Pancreas (tissue), 10 donors: ENCODE results near the gene EPHB4. TPM values are rescaled to one million over a fixed set of nuclear protein-coding genes. Genes with fewer than 3 reads are reported as not detected.

ENCODE experiments used
- ATAC-seq, 4 donors: fragments of 200-7000 bp; cut with Tn5 transposase; one replicate each; pipeline versions ENCODE4 v1.8.0 to v1.9.1; 2020; ENCODE audit warnings: mild to moderate bottlenecking in 4 of 4, moderate library complexity in 4 of 4
- DNase-seq, 6 donors: peaks; one replicate each; pipeline ENCODE4 v3.0.0-alpha.2; 2020
- FAIRE-seq: peaks from 2 replicates; lab custom pipeline; 2012; peaks lifted over from hg19 to GRCh38; lab: Jason Lieb, UNC
- H3K27ac ChIP-seq, 4 donors: fragments of 200-600 bp; sonication (generic); 1 replicate in 3 of 4; 2 replicates in 1 of 4; pipeline versions ENCODE4 v1.5.0 to v1.8.0; 2020
- H3K27me3 ChIP-seq, 4 donors: fragments of 200-600 bp; one replicate each; pipeline ENCODE4 v1.8.0; 2021
- H3K36me3 ChIP-seq, 3 donors: fragments of 200-600 bp; sonication (generic) in 1 of 3; one replicate each; pipeline versions ENCODE4 v1.5.0 to v1.8.0; 2020 to 2021
- H3K4me1 ChIP-seq, 3 donors: fragments of 200-600 bp; one replicate each; pipeline ENCODE4 v1.8.0; 2021
- H3K4me3 ChIP-seq, 4 donors: fragments of 200-600 bp; sonication (generic) in 2 of 4; one replicate each; pipeline versions ENCODE4 v1.5.0 to v1.8.0; 2020 to 2021
- H3K9me3 ChIP-seq, 4 donors: fragments of 200-600 bp; one replicate each; pipeline ENCODE4 v1.8.0; 2021
- WGBS, 2 donors: extraction: QIAGEN DNeasy Blood & Tissue Kit; methylation state at CpG; one replicate each; pipeline ENCODE4 v1.1.7; 2013; 5-methylcytosine and 5-hydroxymethylcytosine counted together
- intact Hi-C, 3 donors: fragments of 100-400 bp; cut with DNase I; formaldehyde crosslinking; loops; one replicate each; pipeline versions ENCODE4 v1.11.1 to v1.14.2; 2022
- polyA plus RNA-seq, 2 donors: library from polyadenylated mRNA; stranded (reverse); fragments of 200-250 nt; gene quantifications; one replicate each; pipeline ENCODE4 v1.2.3, GENCODE V29; 2013
- total RNA-seq, 6 donors: library from RNA; stranded (reverse); fragmentation: NEBNext Ultra II Directional in 4 of 6; extraction: Animal tissue kit (Norgen Biotek cat#: 25700) in 4 of 6; gene quantifications; one replicate each; pipeline versions ENCODE4 v1.2.1 to v1.2.4, GENCODE V29; 2021 to 2023
- TF ChIP-seq, protein P1 (sequence below), 4 donors: fragments of 200-600 bp; sonication (generic) in 3 of 4; IDR thresholded peaks; one replicate each; pipeline versions ENCODE4 v1.5.0 to v1.8.0; 2021; ENCODE audit warnings: antibody characterized with exemption in 4 of 4
- donor health status: healthy with polysubstance abuse.
- donor health status: DM: no; HTN: no; CAD: no; lungs with moderate emphysema.
- donor health status: DM: no; HTN: no; CAD: no.
- donor health status: control.
- donor health status: control.
- donor health status: Bipolar disorder and iron deficiency.
- donor health status: DM: yes; HTN: yes; CAD: no.
- donor health status: DM: no; HTN: no; CAD: no.
- donor health status: DM: no; HTN: no; CAD: no.
- donor health status: DM: yes; HTN: yes; CAD: no.

Gene EPHB4
- total and polyA plus RNA-seq, 8 donors: 15.8 to 32.9 (median 26.1) TPM

GRCh38 chr7:100840470-100841100, 13.3 kb upstream of the EPHB4 start:
- Histone ChIP-seq H3K27me3 (no peaks in the 10 kb centered on the region), H3K27ac (no peak overlapping the region), H3K36me3 (no peaks in the 10 kb centered on the region), H3K4me1 (peaks cover 0 to 4% (median 0%) of the 10 kb centered on the region in 3 donors), H3K4me3 (no peak overlapping the region), H3K9me3 (no peaks in the 10 kb centered on the region)
- FAIRE-seq (no peak), ATAC-seq (no peak), DNase-seq (no peak)
- TF ChIP-seq, protein P1, sequence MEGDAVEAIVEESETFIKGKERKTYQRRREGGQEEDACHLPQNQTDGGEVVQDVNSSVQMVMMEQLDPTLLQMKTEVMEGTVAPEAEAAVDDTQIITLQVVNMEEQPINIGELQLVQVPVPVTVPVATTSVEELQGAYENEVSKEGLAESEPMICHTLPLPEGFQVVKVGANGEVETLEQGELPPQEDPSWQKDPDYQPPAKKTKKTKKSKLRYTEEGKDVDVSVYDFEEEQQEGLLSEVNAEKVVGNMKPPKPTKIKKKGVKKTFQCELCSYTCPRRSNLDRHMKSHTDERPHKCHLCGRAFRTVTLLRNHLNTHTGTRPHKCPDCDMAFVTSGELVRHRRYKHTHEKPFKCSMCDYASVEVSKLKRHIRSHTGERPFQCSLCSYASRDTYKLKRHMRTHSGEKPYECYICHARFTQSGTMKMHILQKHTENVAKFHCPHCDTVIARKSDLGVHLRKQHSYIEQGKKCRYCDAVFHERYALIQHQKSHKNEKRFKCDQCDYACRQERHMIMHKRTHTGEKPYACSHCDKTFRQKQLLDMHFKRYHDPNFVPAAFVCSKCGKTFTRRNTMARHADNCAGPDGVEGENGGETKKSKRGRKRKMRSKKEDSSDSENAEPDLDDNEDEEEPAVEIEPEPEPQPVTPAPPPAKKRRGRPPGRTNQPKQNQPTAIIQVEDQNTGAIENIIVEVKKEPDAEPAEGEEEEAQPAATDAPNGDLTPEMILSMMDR (IDR thresholded peaks at IDR 0.05): no peak
- intact Hi-C loops: no loop called here
- 51 to 52% methylated on average over 8 of the region's 8 CpGs for WGBS, 2 donors

GRCh38 chr7:100839361-100839760, 12.0 kb upstream of the EPHB4 start:
- Histone ChIP-seq H3K36me3 (no peaks in the 10 kb centered on the region), H3K4me3 (no peak overlapping the region), H3K27me3 (no peaks in the 10 kb centered on the region), H3K4me1 (peaks cover 0 to 4% (median 0%) of the 10 kb centered on the region in 3 donors), H3K9me3 (no peaks in the 10 kb centered on the region), H3K27ac (no peak overlapping the region)
- intact Hi-C loops: no loop called here
- FAIRE-seq (no peak), ATAC-seq (no peak), DNase-seq (peak in 1 of 6 donors; percentile 61)
- WGBS, 2 donors: 92 to 95% methylated on average over 18 of the region's 18 CpGs
- TF ChIP-seq, protein P1 (IDR thresholded peaks at IDR 0.05): no peak

DNA sequence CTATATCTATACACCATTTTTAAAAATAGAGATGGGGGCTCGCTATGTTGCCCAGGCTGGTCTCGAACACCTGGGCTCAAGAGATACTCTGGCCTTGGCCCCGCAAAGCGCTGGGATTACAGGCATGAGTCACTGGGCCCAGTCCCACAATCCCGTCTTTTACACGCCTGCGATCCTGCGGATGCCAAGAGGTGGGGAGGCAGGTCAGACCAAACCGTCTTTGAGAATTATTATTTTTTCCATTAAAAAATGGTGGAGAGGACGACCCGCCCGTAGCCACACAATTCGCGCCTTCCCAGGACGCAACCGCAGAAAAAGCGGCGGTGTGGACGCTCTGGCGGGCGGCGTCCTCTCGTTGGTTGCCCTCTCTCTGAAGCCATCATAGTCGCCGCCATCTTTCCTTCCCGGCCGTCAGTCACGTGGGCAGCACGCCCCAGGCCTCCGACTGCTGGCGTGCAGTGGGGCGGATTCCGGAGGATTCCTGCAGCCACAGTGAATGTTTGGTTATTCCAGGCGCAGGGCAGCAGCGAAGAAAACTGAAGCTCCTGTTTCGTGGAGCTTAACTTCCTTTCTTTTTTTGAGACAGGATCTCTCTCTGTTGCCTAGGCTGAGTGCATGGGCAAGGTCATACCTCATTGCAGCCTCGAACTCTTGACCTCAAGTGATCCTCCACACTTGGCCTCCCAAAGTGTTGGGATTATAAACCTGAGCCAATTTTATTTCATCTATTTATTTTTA, 9.9 kb upstream of the EPHB4 start:
- H3K27me3 ChIP-seq: no peaks in the 10 kb centered on the region
- TF ChIP-seq, protein P1 (IDR thresholded peaks at IDR 0.05): no peak
- 2% methylated on average over 37 of the region's 37 CpGs for WGBS, 2 donors
- H3K4me1 ChIP-seq: peaks cover 5 to 8% (median 8%) of the 10 kb centered on the region in 3 donors
- peak; percentile 88 to 95 (median 92) for DNase-seq
- H3K9me3 ChIP-seq: no peaks in the 10 kb centered on the region
- intact Hi-C loops: no loop called here
- H3K4me3 ChIP-seq: peak overlapping the region in 3 of 4 donors; percentile 3 to 35 (median 33)
- no peaks in the 10 kb centered on the region for H3K36me3 ChIP-seq
- peak; percentile 69 for FAIRE-seq
- ATAC-seq: peak; percentile 98 to 99 (median 99)
- H3K27ac ChIP-seq: peak overlapping the region; percentile 56 to 77 (median 72)

DNA sequence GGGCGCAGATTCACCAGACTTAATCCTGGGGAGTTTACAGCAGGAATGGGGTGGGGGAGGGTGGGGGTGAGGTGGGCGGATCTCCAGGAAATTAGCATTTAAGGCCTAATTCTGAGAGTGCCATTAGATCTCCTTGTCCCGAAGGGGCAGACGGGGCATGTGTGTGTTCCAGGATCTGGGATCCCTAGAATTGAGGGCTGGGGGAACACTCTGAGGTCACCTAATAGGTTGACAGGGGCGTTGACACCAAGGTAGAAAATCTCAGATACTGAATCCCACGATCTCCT, 9.4 kb upstream of the EPHB4 start:
- Histone ChIP-seq H3K4me1 (peaks cover 10 to 13% (median 11%) of the 10 kb centered on the region in 3 donors), H3K4me3 (peak overlapping the region in 3 of 4 donors; percentile 3 to 35 (median 33)), H3K36me3 (no peaks in the 10 kb centered on the region), H3K27me3 (no peaks in the 10 kb centered on the region), H3K27ac (peak overlapping the region; percentile 56 to 77 (median 72)), H3K9me3 (no peaks in the 10 kb centered on the region)
- ATAC-seq (no peak), FAIRE-seq (no peak), DNase-seq (peak in 1 of 6 donors; percentile 21)
- 43 to 50% methylated on average over 6 of the region's 6 CpGs for WGBS, 2 donors
- TF ChIP-seq, protein P1 (IDR thresholded peaks at IDR 0.05): no peak
- intact Hi-C loops: no loop called here
